ENCODE data around the gene ACO1.
A peak's percentile ranks its signal among the peaks of the same experiment; 100 is the strongest.

Gene ACO1

DNA sequence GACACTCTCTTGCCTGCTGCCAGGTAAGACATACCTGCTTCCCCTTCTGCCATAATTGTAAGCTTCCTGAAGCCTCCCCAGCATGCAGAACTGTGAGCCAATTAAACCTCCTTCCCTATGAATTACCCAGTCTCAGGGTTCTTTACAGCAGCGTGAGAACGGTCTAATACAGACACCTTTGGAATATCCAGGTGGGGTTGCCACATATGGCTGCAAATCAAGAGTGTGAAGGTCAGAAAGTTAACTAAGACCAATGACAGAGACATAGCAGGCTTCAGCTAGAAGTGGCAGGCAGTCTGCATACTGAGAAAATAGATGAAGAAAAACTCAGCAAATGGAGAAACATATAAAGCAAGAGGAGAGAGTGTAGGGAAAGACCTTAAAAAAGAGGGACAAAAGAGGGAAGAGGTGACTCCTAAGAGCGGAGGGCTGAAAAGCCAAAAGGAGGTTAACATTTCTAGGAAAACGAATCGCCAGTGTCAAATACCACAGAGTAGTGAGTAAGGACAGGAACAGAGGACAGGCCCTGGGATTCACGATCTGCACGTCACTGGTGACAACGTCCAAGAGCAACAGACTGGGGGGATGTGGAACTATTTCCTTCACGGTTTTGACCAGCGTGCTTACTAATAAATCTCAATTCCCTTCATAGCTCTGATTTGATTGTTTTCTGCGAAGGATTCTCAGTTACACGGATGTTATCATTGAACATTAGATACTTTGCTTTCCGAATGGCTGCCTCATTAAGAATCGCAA lies 1.7 kb upstream of the ACO1 start:
- no peak for DNase-seq (ENCODE audit: low spot score)

GRCh38 chr9:32384002-32384363 lies 460 bp upstream of the ACO1 start:
- no peak for DNase-seq (ENCODE audit: low spot score)

- DNase-seq (ENCODE audit: low spot score) = peak; percentile 6
Measured at GRCh38 chr9:32385152-32385884, 875 bp downstream of the ACO1 start.

- no peak for DNase-seq (ENCODE audit: low spot score)
Measured at GRCh38 chr9:32385885-32386283, 1.4 kb downstream of the ACO1 start.

- DNase-seq (ENCODE audit: low spot score) = no peak
Measured at GRCh38 chr9:32387256-32387655, 2.8 kb downstream of the ACO1 start.

GRCh38 chr9:32389365-32389764 lies 4.9 kb downstream of the ACO1 start:
- DNase-seq (ENCODE audit: low spot score) = no peak

GRCh38 chr9:32393911-32394310 lies 9.5 kb downstream of the ACO1 start:
- DNase-seq (ENCODE audit: low spot score) = no peak

DNA sequence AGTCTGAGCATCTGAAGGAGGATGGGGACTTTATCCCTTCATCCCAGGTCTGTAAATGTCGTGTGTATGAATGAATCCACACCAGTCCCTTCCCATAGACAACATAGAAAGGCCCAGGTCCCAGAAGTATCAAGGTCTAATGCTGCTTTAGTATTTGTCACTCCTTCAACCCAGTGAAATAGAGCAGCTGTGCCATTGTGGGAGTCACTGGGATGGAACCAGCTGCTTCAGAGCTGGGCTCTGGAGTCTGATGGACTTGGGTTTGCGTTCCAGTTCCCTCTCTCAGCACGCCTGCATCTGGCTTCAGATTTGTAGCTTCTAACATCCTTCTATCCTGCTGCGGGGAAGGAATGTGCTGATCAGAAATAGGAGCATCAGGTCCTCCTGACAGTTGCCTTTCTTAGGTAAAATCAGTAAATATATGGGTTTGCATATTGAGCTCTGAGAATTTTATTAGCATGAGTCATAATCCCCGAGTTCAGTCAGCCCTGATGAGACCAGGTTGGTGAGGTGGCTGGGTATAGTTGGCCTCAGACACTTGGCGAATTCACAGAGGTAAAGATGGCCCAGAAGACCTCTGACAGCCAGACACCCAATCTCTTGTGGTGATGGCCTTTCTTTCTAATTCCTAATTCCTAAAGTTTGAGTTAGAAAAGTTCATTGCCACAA lies 10.1 kb downstream of the ACO1 start:
- no peak for DNase-seq (ENCODE audit: low spot score)

DNA sequence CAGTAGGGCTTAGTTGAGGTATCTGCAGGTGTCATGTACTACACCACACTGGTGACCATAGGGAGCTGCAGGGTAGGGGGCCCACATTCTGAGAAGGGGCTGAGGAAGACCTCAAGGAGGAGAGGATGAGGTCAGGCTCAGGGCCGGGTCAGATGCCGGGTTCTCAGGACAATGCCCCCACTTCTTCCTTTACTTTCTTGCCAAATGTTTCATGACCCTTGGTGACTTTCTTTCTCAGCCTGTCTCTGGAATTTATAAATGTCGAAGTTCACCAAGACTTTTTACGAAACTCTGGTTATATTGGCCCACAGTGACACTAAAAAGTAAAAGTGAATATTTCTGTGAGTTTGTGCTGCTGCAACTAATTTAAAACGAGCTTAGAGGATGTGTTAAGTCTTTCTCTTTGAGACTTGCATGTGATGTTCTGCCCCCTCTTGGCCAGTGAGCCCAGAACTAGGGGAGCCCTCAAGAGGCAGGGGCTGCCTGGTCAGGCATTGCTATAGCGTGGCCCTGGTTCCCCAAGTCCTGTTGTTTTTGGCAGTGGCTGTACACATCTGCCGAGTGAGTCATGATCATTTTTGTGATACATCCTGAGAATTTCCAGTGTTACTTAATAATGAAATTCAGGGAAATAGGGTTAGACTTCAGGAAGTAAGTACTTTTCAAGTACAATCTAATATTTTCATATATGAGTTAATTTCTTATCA lies 11.2 kb downstream of the ACO1 start:
- DNase-seq (ENCODE audit: low spot score) = no peak

DNA sequence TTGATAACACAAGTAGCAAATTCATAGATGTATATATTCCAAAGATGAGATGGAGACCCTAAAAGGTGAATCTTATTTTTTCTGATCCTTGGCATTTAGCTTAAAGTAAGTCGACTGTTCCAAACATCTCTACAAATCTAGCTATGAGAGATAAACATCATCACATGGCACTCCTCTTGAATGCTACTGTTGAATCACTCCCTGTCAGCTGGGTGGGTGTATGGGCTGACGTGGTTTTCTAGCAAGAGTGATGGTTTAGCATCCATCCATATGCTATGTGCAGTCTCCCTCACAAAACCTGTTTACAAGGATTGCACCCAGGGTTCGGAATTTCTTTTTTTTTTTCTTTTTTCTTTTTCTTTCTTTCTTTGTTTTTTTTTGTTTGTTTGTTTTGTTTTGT lies 13.8 kb downstream of the ACO1 start:
- DNase-seq (ENCODE audit: low spot score) = no peak

- DNase-seq (ENCODE audit: low spot score) = no peak
Measured at GRCh38 chr9:32399110-32399815, 14.8 kb downstream of the ACO1 start.

DNA sequence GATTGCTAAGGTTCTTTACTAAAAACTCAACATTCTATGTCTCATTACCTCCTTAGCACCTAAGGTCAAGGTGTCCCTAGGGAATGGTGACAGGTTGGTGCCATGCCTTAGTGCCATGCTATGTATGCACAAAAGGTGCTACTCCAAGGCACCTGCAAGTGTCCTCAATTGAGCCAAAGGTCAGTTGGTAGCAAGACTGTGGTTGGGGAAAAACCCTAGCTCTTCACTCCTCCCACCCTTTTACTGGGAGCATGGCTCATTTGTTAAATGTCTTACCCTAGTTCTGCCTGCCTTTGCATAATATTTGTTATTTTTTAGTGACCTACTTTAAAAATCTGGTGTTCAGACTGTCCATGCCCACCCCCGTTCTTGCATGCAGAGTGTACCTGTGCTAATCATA lies 17.0 kb downstream of the ACO1 start:
- DNase-seq (ENCODE audit: low spot score) = no peak

DNA sequence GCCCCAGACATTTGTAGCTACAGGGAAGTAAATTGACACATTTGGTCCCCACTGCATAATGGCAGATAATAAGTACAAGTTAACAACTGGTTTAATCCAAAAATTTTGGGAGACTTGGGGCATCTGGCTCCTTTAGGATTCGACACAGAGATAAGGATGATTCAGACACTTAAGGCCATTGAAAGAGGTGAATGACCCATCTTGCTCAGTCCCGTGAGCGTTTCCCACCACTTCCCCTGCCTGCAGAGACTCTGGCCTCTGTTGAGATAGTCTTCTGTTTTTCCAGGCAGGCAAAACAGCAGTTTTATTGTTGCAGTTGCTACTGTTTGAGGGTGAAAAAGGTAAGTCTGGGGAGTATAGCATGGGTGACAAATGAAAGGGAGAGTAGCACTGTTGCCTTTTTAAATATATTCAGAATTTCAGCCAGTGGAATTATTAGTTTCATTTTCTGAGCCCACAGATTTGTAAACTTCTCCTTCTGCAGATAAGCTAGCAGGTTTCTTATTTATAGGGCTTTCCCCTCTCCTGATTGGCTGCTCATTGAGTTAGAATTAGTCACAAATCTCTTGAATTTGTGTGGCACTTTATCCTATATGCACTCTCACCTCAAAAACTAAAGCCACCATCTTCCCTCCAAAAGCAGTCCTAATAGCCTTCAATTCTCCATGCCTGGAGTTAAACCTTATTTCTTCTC lies 19.3 kb downstream of the ACO1 start:
- DNase-seq (ENCODE audit: low spot score) = no peak

- no peak for DNase-seq (ENCODE audit: low spot score)
Measured at GRCh38 chr9:32404402-32404801, 20.0 kb downstream of the ACO1 start.

- DNase-seq (ENCODE audit: low spot score) = no peak
Measured at GRCh38 chr9:32404856-32405255, 20.4 kb downstream of the ACO1 start.

- DNase-seq (ENCODE audit: low spot score) = no peak
Measured at GRCh38 chr9:32405506-32405905, 21.1 kb downstream of the ACO1 start.

DNA sequence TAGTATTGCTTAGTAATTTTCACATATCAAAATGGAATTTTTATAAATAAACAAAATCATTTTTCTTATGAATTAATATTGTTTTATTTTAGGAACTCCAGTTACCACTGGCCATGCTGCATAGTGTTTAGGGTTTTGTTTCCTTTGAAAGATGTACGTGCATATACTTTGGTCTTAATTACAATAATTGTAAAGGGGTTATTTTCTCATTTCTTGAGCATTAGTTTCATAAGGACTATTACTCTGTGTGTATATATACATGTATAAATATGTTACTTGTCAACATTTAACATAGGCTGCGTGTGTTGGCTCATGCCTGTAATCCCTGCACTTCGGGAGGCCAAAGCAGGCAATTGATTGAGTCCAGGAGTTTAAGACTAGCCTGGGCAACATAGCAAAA lies 21.6 kb downstream of the ACO1 start:
- DNase-seq (ENCODE audit: low spot score) = no peak

DNA sequence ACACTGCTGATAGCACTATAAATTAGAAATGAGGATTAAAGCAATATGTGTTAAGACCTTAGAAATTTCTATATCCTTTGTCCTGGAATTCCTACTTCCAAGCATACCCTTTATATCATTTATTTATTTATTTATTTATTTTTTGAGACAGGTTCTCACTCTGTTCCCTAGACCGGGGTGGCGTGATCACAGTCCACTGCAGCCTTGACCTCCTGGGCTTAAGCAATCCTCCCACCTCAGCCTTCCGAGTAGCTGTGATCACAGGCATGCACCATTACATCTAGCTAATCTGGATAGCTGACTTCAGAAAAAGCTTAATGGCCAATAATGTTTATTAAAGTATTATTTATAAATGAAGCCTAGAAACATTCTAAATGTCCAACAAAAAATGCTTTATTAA lies 27.3 kb downstream of the ACO1 start:
- DNase-seq (ENCODE audit: low spot score) = no peak

DNA sequence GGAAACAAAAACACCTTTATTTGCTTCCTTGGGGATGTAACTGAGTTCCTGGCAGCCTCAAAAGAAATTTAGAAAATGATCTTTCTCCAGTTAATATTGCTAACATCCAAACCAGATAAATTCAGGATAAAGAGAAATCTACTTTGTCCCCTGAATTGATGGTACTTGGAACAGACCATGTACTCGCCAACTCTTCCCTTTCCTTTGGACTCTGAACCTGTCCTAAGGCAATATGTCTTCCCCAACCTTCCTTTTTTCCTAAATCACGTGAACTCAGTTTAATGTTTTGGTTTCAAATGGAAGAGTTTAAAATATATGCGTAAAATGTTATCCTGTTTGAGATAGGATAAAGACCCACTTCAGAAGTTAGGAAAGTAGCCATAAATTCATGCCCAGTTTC lies 28.0 kb downstream of the ACO1 start:
- no peak for DNase-seq (ENCODE audit: low spot score)

GRCh38 chr9:32413424-32413823 lies 29.0 kb downstream of the ACO1 start:
- no peak for DNase-seq (ENCODE audit: low spot score)

DNA sequence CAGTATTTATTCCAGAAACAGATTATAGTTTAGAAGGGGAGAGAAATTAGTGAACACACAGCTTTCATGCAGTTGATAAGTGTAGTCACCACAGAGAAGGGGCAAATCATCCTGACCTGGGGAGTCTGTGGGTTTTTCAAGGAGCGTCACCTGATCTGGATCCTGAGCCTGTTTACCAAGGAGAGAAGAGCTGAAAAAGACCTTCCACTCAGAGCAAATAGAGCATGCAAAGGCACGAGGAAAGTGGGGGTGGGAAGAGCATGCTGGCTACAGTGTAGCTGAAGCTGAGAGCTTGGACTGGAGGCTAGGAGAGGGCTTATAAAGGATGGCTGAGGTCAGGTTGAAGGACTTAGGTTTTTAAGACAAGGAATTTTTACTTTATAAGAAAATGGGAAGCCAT lies 30.4 kb downstream of the ACO1 start:
- no peak for DNase-seq (ENCODE audit: low spot score)

Measured in HuH-7.5 (cell line).